Activated T-helper 2 cell treated with anti-CD3 and anti-CD28 coated beads, Interferon-gamma antibody, Interleukin-2, Interleukin-4, amounts not matched to agents 10 μg/mL and 5 μg/mL and 100 μg/mL, durations not matched to agents 14 hours and 24 hours and 36 hours (primary cell): ENCODE results near the gene ZNF827. TPM values are rescaled to one million over a fixed set of nuclear protein-coding genes. Genes with fewer than 3 reads are reported as not detected.
A peak's percentile ranks its signal among the peaks of the same experiment; 100 is the strongest.

Experiments
- DNase-seq: peaks from one replicate; pipeline ENCODE4 v3.0.0; 2021; ENCODE audit warnings: low spot score
- H3K27ac Mint-ChIP-seq: one replicate; pipeline ENCODE4 v1.8.0; 2021; ENCODE audit warnings: mixed read lengths
- H3K27me3 Mint-ChIP-seq: one replicate; pipeline ENCODE4 v1.8.0; 2021; ENCODE audit warnings: low read depth, mixed read lengths
- H3K36me3 Mint-ChIP-seq: one replicate; pipeline ENCODE4 v1.8.0; 2021; ENCODE audit warnings: low read depth, mixed read lengths
- H3K4me1 Mint-ChIP-seq: one replicate; pipeline ENCODE4 v1.8.0; 2021; ENCODE audit warnings: low read depth, mixed read lengths
- H3K4me3 Mint-ChIP-seq: one replicate; pipeline ENCODE4 v1.8.0; 2021; ENCODE audit warnings: low read depth, mild to moderate bottlenecking, moderate library complexity, mixed read lengths
- H3K9me3 Mint-ChIP-seq: one replicate; pipeline ENCODE4 v1.8.0; 2021; ENCODE audit warnings: mixed read lengths
- intact Hi-C: fragments of 100-400 bp; cut with micrococcal nuclease; formaldehyde crosslinking; loops from one replicate; pipeline ENCODE4 v1.15.1; 2023
- total RNA-seq: library from RNA; stranded (reverse); gene quantifications from 2 replicates; pipeline ENCODE4 v1.2.3, GENCODE V29; 2022

Gene ZNF827
- total RNA-seq, 1 donor from 2014 or later, result 41.3 TPM

DNA sequence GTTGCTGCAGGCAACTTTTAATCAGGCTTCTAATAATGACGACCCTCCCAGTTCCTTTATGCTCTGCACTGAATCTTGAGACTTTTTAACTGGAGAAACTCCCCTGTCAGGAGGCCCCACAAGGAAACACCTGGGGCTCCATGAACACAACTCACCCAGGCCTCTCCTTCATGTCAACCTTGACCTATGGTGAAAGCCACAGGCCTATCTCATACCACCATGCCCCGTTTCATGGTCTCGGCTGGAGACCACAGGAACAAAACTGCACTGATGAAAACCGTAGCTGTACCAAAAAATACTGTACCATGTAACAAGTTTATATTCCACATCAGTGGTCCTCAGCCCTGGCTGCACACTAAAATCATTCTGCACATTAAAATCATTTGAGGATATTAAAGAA lies 57.0 kb downstream of the ZNF827 start:
- Mint-ChIP-seq H3K27me3 (no peaks in the 10 kb centered on the region), H3K4me1 (peaks cover 41% of the 10 kb centered on the region), H3K36me3 (peaks cover 73% of the 10 kb centered on the region), H3K9me3 (no peaks in the 10 kb centered on the region), H3K27ac (no peak overlapping the region), H3K4me3 (no peak overlapping the region)
- DNase-seq, result no peak
- intact Hi-C loops, result no loop called here

DNA sequence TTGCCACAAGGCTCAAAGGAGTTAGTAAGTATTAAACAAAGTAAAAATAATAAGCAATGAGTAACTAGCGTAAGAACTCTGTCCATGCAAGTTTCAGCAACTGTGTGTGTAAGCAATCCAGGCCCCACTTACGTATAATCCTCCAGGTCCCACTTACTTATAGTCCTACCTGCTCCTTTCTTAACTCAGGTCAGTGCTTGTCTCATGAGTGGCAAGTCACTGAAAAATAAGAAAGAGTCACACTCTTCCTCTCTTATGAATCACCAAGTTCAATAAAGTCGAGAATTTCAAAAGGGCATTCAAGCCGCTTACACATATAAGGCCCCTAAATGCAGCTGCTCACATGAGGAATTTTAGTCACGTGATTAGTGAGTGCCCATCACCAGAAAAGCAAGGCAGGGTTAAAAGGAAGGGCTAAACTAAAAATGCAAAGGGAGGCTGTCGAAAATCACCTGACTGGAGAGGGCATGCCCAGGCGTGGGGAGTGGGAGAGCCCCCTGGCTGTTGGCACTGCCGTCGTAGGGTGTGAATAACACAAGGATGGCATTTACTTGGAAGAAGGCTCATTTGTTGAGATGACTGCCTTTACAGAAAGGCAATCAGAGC lies 58.2 kb downstream of the ZNF827 start:
- intact Hi-C loops, result no loop called here
- Mint-ChIP-seq H3K36me3 (peaks cover 70% of the 10 kb centered on the region), H3K4me1 (peaks cover 36% of the 10 kb centered on the region), H3K9me3 (no peaks in the 10 kb centered on the region), H3K4me3 (no peak overlapping the region), H3K27me3 (no peaks in the 10 kb centered on the region), H3K27ac (no peak overlapping the region)
- no peak for DNase-seq

DNA sequence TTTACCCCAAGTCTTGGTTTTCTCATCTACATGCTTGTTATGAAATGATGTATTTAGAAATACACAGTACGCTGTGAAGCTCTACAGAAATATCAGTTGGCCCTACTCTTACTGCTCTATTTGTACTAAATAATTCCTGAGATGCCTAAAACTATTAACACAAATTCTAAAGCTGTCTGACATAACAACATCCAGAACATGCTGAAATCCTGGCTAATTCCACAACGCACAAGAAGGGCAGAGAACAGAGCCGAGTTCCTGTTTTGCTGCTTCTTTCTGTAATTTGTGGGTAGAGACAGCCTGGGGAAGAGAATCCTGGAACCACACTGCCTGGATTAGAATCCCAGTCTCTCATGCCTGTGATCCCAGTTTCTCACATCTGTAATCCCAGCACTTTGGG lies 59.0 kb downstream of the ZNF827 start:
- Mint-ChIP-seq H3K27ac (no peak overlapping the region), H3K27me3 (no peaks in the 10 kb centered on the region), H3K36me3 (peaks cover 63% of the 10 kb centered on the region), H3K9me3 (no peaks in the 10 kb centered on the region), H3K4me1 (peaks cover 31% of the 10 kb centered on the region), H3K4me3 (no peak overlapping the region)
- DNase-seq, result no peak
- intact Hi-C loops, result no loop called here

DNA sequence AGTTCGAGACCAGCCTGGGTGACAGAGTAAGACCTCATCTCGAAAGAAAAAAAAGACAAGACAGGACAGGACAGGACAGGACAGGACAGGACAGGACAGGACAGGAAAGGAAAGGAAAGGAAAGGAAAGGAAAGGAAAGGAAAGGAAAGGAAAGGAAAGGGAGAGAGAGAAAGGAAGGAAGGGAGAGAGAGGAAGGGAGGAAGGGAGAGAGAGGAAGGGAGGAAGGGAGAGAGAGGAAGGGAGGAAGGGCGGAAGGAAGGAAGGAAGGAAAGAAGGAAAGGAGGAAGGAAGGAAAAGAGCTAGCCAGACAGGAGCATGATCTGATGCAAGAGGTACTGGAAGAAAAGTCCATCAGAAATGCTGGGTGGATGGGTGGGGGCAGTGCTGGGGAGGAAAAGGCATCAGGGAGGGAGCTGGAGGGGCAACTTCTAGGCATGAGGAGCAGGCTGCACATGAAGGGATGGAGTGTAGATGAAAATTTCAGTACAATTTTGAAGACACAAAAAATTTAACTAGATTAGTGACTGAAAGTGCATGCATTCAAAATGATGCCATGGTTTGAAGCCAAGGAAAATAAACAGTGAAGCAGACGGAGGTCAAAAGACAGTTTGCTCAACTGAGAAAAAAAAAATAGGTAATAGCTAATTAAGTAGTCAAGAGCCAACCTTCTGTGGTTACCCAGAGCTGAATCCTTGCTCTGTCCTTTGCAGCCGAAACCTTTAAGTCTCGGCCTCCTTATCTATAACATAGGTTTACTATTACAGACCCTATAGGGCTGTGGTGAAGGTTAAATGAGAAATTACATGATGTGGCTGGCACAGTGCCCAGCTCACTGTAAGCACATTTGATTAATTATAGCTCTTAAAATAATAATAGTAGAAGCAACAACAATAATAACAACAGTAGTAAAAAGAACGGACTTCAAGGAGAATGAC lies 59.9 kb downstream of the ZNF827 start:
- no peak overlapping the region for H3K27ac Mint-ChIP-seq
- H3K4me1 Mint-ChIP-seq, result peaks cover 26% of the 10 kb centered on the region
- H3K4me3 Mint-ChIP-seq, result no peak overlapping the region
- no peaks in the 10 kb centered on the region for H3K9me3 Mint-ChIP-seq
- peaks cover 60% of the 10 kb centered on the region for H3K36me3 Mint-ChIP-seq
- no peak for DNase-seq
- intact Hi-C loops, result no loop called here
- no peaks in the 10 kb centered on the region for H3K27me3 Mint-ChIP-seq

DNA sequence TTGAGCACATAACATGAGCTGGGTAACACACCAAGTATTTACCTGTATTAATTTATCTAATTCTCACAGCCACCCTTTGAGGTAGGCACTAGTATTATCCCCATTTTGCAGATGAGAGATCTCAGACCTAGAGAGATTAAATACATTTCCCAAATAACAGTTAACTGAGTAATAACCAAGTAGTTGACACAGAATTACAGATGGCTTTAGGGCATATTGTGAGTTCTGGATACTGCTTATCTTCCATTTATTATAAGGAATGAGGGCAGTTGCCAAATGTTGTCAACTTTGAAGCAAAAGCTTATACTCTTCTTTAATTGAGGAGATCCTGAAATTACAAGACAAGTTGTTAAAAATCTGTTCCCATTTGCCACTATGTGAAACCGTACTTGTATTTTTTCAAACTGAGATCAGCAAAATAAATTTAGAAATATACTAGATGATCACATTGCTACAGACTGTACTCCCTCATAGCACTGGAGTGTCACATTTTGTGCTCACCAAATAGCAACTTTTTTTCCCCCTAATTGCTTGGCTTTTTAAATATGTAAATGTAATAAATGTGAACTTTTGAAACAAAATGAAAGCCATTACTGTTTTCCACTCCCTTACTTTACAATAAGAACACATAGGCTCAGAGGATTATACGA lies 62.0 kb downstream of the ZNF827 start:
- H3K4me1 Mint-ChIP-seq, result peaks cover 20% of the 10 kb centered on the region
- H3K4me3 Mint-ChIP-seq, result no peak overlapping the region
- DNase-seq, result no peak
- no peaks in the 10 kb centered on the region for H3K27me3 Mint-ChIP-seq
- peaks cover 56% of the 10 kb centered on the region for H3K36me3 Mint-ChIP-seq
- no peak overlapping the region for H3K27ac Mint-ChIP-seq
- no peaks in the 10 kb centered on the region for H3K9me3 Mint-ChIP-seq
- intact Hi-C loops, result no loop called here

DNA sequence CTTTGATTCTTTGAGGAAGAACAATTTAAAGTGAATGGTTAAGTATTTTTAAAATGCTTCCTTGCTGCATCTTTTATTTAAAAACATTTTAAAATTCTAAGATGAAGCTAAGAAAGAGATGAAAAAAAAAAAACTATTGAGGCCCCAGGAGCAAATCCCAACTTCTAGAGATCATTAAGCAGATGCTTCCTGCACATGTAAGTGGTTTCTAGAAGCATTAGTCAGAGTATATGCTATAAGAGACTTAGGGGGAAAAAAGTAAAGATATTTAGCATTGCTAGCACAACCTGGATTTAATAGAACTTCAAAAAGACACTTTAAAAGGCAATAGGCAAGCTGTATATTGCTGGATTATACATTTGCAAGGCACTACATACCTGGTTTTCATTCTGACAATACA lies 64.7 kb downstream of the ZNF827 start:
- no peak for DNase-seq
- Mint-ChIP-seq H3K4me1 (peaks cover 23% of the 10 kb centered on the region), H3K36me3 (peaks cover 56% of the 10 kb centered on the region), H3K27me3 (no peaks in the 10 kb centered on the region), H3K9me3 (no peaks in the 10 kb centered on the region), H3K27ac (no peak overlapping the region), H3K4me3 (no peak overlapping the region)
- intact Hi-C loops, result no loop called here

DNA sequence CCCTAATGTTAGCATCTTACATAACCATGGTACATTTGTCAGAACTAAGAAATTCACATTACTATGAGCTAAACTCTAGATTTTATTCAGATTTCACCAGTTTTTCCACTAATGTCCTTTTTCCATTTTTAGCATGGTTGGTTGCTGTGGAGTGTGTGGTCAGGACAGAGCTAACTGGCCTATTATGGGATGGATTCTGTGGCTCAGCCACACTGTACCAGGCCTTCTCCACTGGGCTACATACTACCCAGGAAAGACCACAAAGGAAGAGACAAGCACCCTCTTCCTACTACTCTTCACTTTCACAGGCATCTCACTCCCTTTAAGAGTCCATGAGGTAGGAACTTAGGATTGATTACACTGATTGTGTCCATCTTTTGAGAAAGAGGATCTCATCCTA lies 67.4 kb downstream of the ZNF827 start:
- H3K36me3 Mint-ChIP-seq, result peaks cover 59% of the 10 kb centered on the region
- H3K27ac Mint-ChIP-seq, result peak overlapping the region; percentile 34
- no peaks in the 10 kb centered on the region for H3K9me3 Mint-ChIP-seq
- intact Hi-C loops, result no loop called here
- peaks cover 21% of the 10 kb centered on the region for H3K4me1 Mint-ChIP-seq
- H3K27me3 Mint-ChIP-seq, result no peaks in the 10 kb centered on the region
- no peak overlapping the region for H3K4me3 Mint-ChIP-seq
- DNase-seq, result no peak

DNA sequence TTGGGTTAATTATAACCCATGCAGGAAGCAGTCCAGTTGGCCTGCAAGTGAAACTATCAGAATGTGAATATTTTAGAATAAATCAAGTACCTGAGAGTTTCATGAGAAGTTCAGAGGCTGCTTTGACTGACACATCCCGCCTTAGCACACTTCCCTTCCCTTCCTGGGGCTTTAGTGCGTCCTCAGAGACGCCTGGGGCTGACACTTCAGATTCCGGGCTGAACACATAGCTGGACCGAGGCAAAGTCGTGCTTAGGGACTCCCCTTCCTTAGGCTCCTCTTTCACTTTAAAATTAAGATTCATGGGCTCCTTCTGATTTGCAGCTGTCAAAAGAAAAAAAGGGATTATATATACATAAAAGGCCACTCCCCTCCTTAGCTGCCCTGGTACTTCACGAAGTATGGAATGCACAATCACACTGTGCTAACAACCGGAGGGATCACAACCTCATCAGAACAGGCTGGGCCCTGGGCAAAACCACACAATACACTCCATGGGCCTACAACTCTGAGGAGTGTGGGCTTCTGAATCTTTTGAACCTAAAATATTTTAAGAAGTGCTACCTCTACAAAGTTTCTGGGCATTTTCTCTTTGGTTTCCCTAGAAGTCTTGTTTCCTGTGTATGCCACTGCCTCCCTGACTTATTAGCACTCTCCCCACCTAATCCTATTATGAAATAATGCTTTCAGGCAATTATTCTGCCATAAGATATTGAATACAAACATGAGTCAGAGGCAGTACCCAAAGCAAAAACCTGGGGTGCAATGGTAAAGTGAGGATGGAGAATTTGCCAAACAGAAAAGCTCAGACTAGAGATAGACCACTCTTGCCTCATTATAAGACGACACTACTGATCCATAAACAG lies 68.2 kb downstream of the ZNF827 start:
- Mint-ChIP-seq H3K27ac (peak overlapping the region; percentile 51), H3K36me3 (peaks cover 57% of the 10 kb centered on the region), H3K27me3 (no peaks in the 10 kb centered on the region), H3K4me1 (peaks cover 27% of the 10 kb centered on the region), H3K4me3 (no peak overlapping the region), H3K9me3 (no peaks in the 10 kb centered on the region)
- intact Hi-C loops, result no loop called here
- DNase-seq, result no peak

DNA sequence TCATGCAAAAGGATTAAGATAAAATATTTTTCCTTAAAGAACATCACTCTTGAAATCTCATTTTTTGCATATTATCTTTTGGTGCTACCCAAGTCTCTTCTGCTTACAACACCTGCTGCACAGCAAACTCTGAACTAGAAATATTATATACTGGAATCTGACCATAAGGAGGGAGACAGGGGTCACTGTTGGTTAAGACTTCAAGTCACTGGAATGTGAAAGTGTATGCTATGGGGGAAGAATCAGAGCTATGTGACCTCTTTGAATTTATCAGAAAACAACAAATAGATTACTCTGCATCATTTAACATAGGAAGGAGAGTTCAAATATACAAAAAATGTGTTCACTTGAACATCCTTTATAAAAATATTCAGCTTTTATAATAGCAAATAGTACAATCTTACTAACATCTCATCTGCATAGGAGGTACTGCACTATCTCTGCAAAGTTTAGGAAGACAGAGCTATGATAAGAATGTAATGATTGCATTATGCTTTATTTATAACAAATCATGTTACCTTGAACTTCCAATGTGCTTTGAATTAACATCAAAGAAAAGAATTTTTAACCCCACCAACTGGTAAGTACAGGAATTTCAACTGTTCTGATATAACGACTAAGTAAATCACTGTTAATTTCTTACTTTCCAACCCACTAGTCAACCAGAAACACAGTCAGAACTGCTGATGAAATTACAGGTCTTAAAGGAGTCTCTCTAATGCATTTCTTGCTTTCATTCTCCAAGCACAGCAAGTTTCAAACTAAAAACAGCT lies 69.8 kb downstream of the ZNF827 start:
- no peaks in the 10 kb centered on the region for H3K9me3 Mint-ChIP-seq
- no peak for DNase-seq
- H3K4me3 Mint-ChIP-seq, result no peak overlapping the region
- intact Hi-C loops, result no loop called here
- peaks cover 53% of the 10 kb centered on the region for H3K36me3 Mint-ChIP-seq
- peaks cover 29% of the 10 kb centered on the region for H3K4me1 Mint-ChIP-seq
- H3K27me3 Mint-ChIP-seq, result no peaks in the 10 kb centered on the region
- H3K27ac Mint-ChIP-seq, result peak overlapping the region; percentile 17

DNA sequence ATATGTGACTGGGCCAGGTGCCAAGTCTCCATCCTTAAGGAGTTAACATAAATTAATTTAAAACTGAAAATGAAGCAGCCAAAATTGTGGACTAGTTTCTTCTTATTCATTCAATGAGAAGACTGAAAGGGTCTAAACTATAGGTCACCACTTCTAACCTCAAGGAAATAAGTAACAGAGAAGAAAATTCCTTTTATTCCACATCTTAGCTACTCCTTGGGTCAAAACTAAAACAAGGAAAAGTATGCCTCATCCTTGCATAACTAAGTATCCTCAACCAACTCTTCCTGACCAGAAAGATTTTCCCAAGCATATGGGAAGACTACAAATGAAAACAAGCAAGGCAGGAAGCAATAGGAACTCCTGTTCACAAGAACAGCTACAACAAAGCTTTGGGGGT lies 71.2 kb downstream of the ZNF827 start:
- H3K27me3 Mint-ChIP-seq, result no peaks in the 10 kb centered on the region
- H3K27ac Mint-ChIP-seq, result no peak overlapping the region
- DNase-seq, result no peak
- H3K4me1 Mint-ChIP-seq, result peaks cover 34% of the 10 kb centered on the region
- H3K9me3 Mint-ChIP-seq, result no peaks in the 10 kb centered on the region
- peaks cover 50% of the 10 kb centered on the region for H3K36me3 Mint-ChIP-seq
- H3K4me3 Mint-ChIP-seq, result no peak overlapping the region
- intact Hi-C loops, result no loop called here

DNA sequence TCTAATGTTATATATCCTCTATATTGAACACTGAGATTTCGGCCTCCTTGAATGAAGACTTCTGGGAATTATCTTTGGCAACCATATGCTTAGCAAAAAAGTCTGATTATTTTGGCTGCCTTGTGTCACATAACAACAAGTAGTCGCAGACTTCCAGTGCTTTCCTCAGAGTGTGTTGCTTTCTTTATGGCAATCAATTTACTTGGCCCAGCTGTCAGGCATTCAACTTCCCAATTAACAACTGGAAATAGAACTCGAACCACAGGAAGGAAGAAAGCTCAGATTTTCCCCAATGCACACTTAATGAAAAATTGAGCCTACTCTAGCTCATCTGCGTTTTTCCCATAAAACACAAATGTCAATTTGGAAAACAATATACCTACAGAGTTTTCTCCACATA lies 71.6 kb downstream of the ZNF827 start:
- H3K4me3 Mint-ChIP-seq, result no peak overlapping the region
- H3K27me3 Mint-ChIP-seq, result no peaks in the 10 kb centered on the region
- H3K27ac Mint-ChIP-seq, result no peak overlapping the region
- peaks cover 47% of the 10 kb centered on the region for H3K36me3 Mint-ChIP-seq
- H3K4me1 Mint-ChIP-seq, result peaks cover 32% of the 10 kb centered on the region
- no peaks in the 10 kb centered on the region for H3K9me3 Mint-ChIP-seq
- no peak for DNase-seq
- intact Hi-C loops, result no loop called here
